ENCODE measurements around the gene SGSM1. TPM values are rescaled to one million over a fixed set of nuclear protein-coding genes. Genes with fewer than 3 reads are reported as not detected.

The SGSM1 gene
- total and polyA plus RNA-seq, 8 donors, result 2.0 to 5.3 (median 4.3) TPM

- Histone ChIP-seq H3K4me1 (no peaks in the 10 kb centered on the region), H3K27ac (no peak overlapping the region), H3K4me3 (no peak overlapping the region), H3K27me3 (no peaks in the 10 kb centered on the region), H3K9me3 (no peaks in the 10 kb centered on the region), H3K36me3 (no peaks in the 10 kb centered on the region)
- intact Hi-C loops (cut with DNase I), result loop anchor here in 1 of 2 donors (5.0 kb wide), 1 partner anchor 108 kb away; no protein-coding TSS in a partner anchor
- DNase-seq (peak in 2 of 4 donors; percentile 13 to 31), ATAC-seq (peak; percentile 87)
- TF ChIP-seq CTCF (IDR thresholded peaks at IDR 0.05), result peak; percentile 65 to 67
These were observed 132.8 kb downstream of the SGSM1 start for GRCh38 chr22:24938741-24939341.

- H3K36me3 ChIP-seq, result no peaks in the 10 kb centered on the region
- H3K4me3 ChIP-seq, result no peak overlapping the region
- no peak for ATAC-seq
- H3K9me3 ChIP-seq, result no peaks in the 10 kb centered on the region
- H3K4me1 ChIP-seq, result no peaks in the 10 kb centered on the region
- H3K27me3 ChIP-seq, result no peaks in the 10 kb centered on the region
- no peak for DNase-seq
- H3K27ac ChIP-seq, result no peak overlapping the region
- intact Hi-C loops (cut with DNase I), result loop anchor here in 1 of 2 donors (10.0 kb wide), 1 partner anchor 112 kb away; no protein-coding TSS in a partner anchor
- TF ChIP-seq CTCF (IDR thresholded peaks at IDR 0.05), result no peak
These were observed 136.3 kb downstream of the SGSM1 start for GRCh38 chr22:24942301-24942700.

- Histone ChIP-seq H3K27me3 (peaks cover 0 to 5% of the 10 kb centered on the region in 2 donors), H3K4me3 (no peak overlapping the region), H3K9me3 (no peaks in the 10 kb centered on the region), H3K36me3 (no peaks in the 10 kb centered on the region), H3K4me1 (no peaks in the 10 kb centered on the region), H3K27ac (no peak overlapping the region)
- intact Hi-C loops (cut with DNase I), result loop anchor here in 1 of 2 donors (10.0 kb wide), 1 partner anchor 110 kb away; no protein-coding TSS in a partner anchor
- DNase-seq (no peak), ATAC-seq (no peak)
- TF ChIP-seq CTCF (IDR thresholded peaks at IDR 0.05), result no peak
These were observed 138.4 kb downstream of the SGSM1 start for GRCh38 chr22:24944217-24944937.

GRCh38 chr22:24945430-24945829 lies 139.4 kb downstream of the SGSM1 start:
- Histone ChIP-seq H3K27ac (no peak overlapping the region), H3K4me1 (no peaks in the 10 kb centered on the region), H3K36me3 (no peaks in the 10 kb centered on the region), H3K27me3 (peaks cover 0 to 11% of the 10 kb centered on the region in 2 donors), H3K9me3 (no peaks in the 10 kb centered on the region), H3K4me3 (no peak overlapping the region)
- ATAC-seq (no peak), DNase-seq (no peak)
- intact Hi-C loops (cut with DNase I), result loop anchor here in 1 of 2 donors (10.0 kb wide), 1 partner anchor 109 kb away; no protein-coding TSS in a partner anchor
- TF ChIP-seq CTCF (IDR thresholded peaks at IDR 0.05), result no peak

- Histone ChIP-seq H3K27ac (no peak overlapping the region), H3K4me3 (no peak overlapping the region), H3K4me1 (peaks cover 0 to 2% of the 10 kb centered on the region in 2 donors), H3K27me3 (peaks cover 0 to 31% of the 10 kb centered on the region in 2 donors), H3K36me3 (no peaks in the 10 kb centered on the region), H3K9me3 (no peaks in the 10 kb centered on the region)
- no peak for ATAC-seq
- intact Hi-C loops (cut with DNase I), result loop anchor here in 1 of 2 donors (10.0 kb wide), 1 partner anchor 107 kb away; no protein-coding TSS in a partner anchor
- no peak for DNase-seq
- TF ChIP-seq CTCF (IDR thresholded peaks at IDR 0.05), result no peak
These were observed 141.4 kb downstream of the SGSM1 start for GRCh38 chr22:24947383-24947782.
